EL (cell line): ENCODE data around the gene PLCD1.
"Not testable (repeated sequence)": the region's sequence is repeated elsewhere in the genome, so short reads cannot be mapped to it uniquely, and the experiment has no call there.

Experiments
- DNase-seq: peaks from one replicate; pipeline ENCODE4 v3.0.0-alpha.2; 2016

Gene PLCD1

GRCh38 chr3:38036286-38036685, 6.8 kb upstream of the PLCD1 start:
- no peak for DNase-seq

DNA sequence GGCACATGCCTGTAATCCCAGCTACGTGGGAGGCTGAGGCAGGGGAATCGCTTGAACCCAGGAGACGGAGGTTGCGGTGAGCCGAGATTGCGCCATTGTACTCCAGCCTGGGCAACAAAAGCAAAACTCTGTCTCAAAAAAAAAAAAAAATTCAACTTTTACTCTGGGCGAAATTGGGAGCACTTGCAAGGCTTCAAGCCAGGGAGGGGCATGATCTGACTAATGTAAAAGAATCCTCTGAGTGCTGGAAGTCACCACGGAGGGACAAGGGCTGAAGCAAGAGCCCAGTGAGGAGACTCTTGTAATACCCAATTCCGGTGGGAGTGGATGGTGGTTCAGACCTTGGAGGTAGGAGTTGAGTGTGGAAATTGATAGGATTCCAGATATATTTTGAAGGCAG, 4.9 kb upstream of the PLCD1 start:
- not testable (repeated sequence) for DNase-seq

- DNase-seq, result not testable (repeated sequence)
These were observed 4.1 kb upstream of the PLCD1 start for GRCh38 chr3:38033586-38033985.

GRCh38 chr3:38032328-38032865, 3.0 kb upstream of the PLCD1 start:
- DNase-seq, result no peak

GRCh38 chr3:38031022-38031994, 1.9 kb upstream of the PLCD1 start:
- DNase-seq, result peak; percentile 64

DNA sequence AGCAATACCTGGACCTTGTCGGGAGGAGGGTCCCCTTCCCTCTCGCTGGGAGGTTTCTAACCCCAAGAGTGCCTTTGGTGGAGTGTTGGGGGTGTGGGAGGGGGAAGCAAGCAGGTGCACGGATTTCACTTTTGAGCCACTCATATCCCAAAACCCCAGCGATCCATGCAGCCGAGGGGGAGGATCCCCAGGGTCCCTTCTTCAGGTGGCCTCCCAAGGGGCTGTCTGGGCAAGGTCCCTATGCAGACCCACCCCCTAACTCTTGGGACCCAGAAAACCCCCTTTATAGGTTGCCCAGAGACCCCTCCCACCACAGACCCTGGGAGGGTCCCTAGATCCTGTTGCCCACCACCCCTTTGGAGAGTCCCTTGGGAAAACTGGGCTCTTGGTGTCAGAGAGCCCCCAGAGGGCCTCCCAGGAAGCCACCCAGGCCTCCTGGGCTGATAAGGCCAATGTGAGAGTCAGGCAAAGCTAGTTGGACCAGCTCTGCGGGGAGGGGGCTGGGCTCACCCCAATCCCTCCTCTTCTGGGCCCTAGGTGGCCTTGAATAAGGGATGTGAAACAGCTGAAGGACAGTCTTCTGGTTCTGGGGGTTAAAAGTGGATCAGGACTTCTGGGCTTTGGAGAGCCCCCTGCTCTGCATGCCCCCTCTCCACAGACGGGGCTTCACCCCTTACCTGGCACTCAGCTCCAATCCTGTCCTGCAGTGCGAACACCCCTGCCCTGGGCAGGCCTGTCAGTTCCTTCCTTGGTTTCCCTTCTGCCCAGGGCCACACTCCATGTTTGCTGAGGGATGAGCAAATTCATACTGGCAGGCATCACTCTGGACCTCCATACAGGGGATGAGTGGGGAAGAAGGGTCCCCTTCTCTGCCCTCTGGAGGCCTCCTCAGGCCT, 932 bp upstream of the PLCD1 start:
- DNase-seq, result no peak

DNA sequence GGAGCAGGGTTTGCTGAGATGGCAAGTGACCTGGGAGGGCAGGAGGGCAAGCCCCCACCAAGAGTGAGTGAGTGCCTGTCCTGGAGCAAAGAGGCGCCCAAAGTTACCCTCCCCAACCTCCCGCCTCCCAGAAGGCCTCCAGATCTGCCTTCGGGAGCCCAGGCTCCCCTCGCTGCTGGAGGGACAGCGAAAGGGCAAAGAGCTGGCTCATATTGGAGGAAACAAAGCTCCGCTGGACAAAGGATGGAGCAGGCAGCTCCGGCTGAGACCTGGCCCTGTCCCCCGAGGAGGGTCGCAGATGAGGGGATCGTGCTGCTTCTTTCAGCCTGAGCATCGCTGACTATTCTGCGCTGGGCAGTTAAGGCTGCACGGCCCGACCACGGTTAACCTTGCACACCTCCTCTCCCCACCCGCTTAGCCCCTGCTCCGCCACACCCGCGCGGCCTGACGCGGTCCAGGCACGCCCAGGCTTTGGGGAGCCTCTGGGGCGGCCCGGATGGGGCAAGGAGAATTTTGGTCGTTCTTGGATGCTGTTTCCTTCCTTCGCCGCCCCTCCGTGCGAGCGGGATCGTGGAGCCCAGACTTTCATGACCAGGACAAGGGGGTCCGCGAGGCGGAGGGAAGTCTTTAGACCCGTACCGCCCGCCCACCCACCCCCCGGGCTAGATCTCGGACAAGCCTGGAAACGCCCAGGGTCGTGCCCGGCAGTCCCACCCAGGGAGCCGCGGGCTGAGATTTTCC, 651 bp downstream of the PLCD1 start:
- DNase-seq, result no peak

- DNase-seq, result no peak
These were observed 1.7 kb downstream of the PLCD1 start for GRCh38 chr3:38027466-38028465.

DNA sequence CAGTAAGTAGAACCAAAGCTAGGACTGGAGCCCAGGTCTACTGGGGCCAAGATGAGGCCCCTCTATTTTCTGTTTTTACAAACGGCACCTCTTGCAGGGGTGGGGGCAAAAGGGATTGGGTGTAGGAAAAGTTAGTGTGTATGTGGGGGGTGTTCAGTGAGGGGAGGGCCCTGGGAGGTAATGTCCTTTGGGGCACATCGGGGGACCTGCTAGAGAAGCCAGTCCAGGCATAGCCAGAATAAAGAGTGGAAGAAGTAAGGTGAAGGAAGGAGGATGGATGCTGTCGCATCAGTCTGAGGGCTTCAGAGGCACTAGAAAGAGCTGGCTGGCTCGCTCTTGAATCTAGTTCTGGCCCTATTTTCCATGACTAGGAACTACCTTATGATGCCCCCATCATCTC, 2.6 kb downstream of the PLCD1 start:
- no peak for DNase-seq

DNA sequence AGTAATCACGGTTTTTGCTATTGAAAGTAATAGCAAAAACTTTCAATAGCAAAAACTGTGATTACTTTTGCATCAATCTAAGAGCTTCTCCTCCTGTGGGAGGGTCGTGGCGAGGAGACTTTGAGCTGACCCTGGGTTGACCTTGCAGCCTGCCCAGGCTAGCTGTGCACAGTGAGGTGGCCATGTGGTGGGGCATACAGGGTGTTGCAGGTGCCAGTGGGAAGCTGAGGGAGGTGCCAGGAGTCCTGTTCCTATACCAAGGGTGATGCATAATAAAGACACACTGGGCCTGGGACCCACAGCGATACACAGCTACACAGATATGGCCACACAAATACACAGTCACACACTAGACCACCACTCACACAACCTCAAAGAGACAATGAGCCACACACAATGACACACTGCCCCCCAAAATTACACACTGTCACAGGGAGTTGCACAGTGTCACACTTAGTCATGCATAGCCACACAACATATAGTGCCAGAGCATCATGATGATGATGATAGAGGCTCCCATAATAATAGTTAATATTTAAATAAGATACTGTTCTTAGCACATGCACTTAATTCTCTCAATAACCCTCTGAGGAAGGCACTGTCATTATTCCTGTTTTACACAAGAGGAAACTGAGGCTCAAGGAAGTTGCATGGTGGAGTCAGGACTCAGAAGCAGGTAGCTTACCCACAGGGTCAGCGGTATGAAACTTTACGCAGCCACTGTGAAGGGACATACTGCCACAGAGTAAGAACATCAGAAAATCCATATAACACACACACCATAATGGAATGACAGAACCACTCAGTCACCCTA, 6.3 kb downstream of the PLCD1 start:
- no peak for DNase-seq

DNA sequence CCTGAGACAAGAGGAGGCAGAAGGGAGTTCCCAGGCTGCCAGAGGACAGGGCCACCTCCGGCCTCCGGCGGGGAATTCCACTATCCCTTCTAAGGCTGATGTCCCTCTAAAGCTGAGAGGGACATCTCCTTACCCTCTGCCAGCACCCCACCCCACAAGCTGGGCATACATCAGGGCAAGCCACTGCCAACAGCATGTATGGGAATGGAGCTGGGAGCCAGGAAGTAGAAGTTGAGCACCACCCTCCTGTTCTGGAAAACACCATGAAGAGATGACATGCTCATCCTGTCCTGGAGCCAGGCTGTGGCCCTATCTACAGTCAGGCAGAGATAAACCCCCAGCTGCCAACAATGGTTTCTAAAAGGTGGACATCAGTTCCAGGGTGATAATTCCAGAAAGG, 7.1 kb downstream of the PLCD1 start:
- DNase-seq, result no peak

DNA sequence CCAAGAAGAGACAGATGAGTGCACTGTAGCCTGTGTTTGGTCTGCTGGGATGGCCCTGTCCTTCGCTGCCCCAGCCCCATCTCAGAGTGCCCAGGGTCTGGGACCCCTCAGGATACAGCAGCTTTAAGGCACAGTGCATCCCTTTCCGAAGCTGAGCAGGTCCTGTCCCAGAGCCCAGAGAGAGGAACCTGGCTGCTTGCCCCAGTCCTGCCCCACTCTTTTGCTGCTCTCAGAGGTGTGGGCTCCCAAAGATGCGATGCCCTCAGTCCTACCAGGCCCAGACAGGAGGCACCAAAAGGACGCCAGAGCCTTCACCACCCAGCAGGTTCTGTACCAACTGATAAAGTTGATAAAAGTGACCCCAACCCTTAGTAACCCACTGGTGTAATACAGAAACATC, 8.2 kb downstream of the PLCD1 start:
- DNase-seq, result no peak

DNA sequence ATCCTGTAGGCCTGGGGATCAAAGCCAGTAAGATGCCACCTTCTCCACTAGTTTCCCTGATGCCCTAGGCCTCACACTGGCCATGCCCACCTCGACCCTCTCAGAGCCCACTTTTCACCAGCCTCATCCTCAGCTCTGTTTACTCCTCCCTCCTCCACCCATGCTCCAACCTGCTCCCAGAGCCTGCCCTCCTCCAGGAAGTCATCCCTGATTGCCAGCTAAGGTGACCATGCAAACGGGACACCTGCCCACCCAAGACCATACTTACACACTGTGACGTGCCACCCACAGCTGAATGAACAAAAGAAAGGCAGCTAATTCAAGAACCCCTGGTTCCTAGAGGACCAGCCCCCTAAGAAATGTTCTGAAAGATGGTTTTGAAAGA, 9.1 kb downstream of the PLCD1 start:
- no peak for DNase-seq

DNA sequence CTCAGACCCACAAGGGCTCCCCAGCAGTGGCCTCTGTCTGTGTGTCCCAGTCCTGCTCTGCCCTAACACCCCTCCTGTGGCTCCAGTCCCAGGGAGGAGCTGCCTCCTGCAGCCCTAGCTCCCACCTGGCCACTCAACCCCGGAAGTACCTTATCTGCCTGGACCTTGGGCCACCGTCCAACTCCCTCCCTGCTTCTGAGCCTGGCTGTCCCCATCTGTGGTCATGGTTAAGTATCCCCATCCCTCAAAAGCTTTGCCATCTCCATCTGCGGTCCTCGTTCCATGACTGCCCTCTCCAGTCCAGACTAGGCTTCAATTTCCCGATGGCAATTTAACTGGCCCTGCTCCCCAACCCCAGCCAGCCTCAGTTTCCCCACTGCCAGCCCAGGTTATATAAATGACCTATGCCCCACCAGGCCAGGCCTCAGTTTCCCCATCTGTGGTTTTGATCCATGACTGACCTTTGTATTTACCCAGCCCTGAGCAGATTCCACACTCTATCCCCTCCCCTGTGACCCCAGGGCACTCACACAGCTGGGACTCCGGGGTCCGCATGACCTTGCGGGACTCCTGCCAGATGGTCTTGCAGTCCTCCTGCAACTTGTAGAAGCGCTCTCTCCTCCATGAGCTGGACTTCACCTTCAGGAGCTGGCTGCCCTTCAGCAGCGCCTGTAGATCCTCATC, 9.6 kb downstream of the PLCD1 start:
- no peak for DNase-seq

GRCh38 chr3:38018296-38019266, 10.9 kb downstream of the PLCD1 start:
- DNase-seq, result no peak

GRCh38 chr3:38017445-38018295, 11.8 kb downstream of the PLCD1 start:
- DNase-seq, result no peak

DNA sequence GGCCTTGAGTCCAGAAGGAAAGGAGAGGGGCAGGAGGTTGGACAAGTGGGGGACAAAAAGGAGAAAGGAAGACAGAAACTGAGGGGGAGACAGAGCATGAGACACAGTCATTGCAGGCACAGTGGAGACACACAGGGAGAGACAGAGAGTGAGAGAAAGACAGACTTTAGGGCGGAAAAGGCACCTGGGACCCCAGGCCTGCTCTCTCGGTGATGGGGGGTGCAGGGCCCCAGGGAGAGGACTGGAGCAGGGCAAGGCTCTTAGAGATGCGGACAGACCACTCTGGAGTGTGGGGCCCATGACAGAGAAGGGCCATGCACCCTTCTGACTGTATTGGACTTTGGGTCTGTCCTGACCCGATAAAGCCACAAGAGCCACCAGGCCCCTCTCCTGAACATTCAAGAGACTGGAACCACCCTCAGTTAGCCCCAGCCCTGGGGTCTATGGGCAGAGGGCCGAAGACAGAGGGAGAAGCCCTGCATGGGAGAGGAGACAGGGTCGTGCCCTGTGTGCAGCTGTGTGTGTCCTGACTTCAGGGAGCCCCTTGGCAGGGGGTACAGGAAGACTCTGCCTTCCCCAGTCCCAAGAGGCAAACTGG, 12.5 kb downstream of the PLCD1 start:
- no peak for DNase-seq
